CMK (cell line): ENCODE results near the gene ANKRD34C.

ENCODE experiments used
- DNase-seq: peaks from one replicate; pipeline ENCODE4 v3.0.0-alpha.2; 2010; ENCODE audit warnings: low read depth

The ANKRD34C gene

GRCh38 chr15:79282371-79283251 is at the start of gene ANKRD34C:
TSS of gene ANKRD34C (plus strand) at chr15:79282722. CDS start at chr15:79293285, 10,563 bp downstream.
- no peak for DNase-seq

- no peak for DNase-seq
Measured at GRCh38 chr15:79233236-79233635, 49.3 kb upstream of the ANKRD34C start.

GRCh38 chr15:79240036-79240435 is 42.5 kb upstream of the ANKRD34C start:
- DNase-seq = no peak

GRCh38 chr15:79243723-79244122 is 38.8 kb upstream of the ANKRD34C start:
- DNase-seq = no peak

GRCh38 chr15:79244876-79245275 is 37.6 kb upstream of the ANKRD34C start:
- DNase-seq = no peak

GRCh38 chr15:79248183-79248582 is 34.3 kb upstream of the ANKRD34C start:
- no peak for DNase-seq

- no peak for DNase-seq
Measured at GRCh38 chr15:79257454-79257853, 25.1 kb upstream of the ANKRD34C start.

GRCh38 chr15:79261836-79262235 is 20.7 kb upstream of the ANKRD34C start:
- DNase-seq = no peak

GRCh38 chr15:79265167-79265566 is 17.4 kb upstream of the ANKRD34C start:
- no peak for DNase-seq

- DNase-seq = no peak
Measured at GRCh38 chr15:79265987-79266579, 16.4 kb upstream of the ANKRD34C start.

GRCh38 chr15:79283252-79284048 is 928 bp downstream of the ANKRD34C start:
- DNase-seq = no peak

GRCh38 chr15:79290642-79291275 is 8.2 kb downstream of the ANKRD34C start:
- no peak for DNase-seq

- no peak for DNase-seq
Measured at GRCh38 chr15:79292011-79292410, 9.5 kb downstream of the ANKRD34C start.

GRCh38 chr15:79294075-79294474 is 11.6 kb downstream of the ANKRD34C start:
- no peak for DNase-seq

GRCh38 chr15:79296583-79296982 is 14.1 kb downstream of the ANKRD34C start:
- DNase-seq = no peak

GRCh38 chr15:79299126-79299840 is 16.8 kb downstream of the ANKRD34C start:
- DNase-seq = no peak

- no peak for DNase-seq
Measured at GRCh38 chr15:79299841-79300235, 17.3 kb downstream of the ANKRD34C start.

- no peak for DNase-seq
Measured at GRCh38 chr15:79307251-79307650, 24.7 kb downstream of the ANKRD34C start.

GRCh38 chr15:79308874-79309273 is 26.4 kb downstream of the ANKRD34C start:
- no peak for DNase-seq

- peak; percentile 33 for DNase-seq
Measured at GRCh38 chr15:79310612-79310984, 28.1 kb downstream of the ANKRD34C start.
